GM23338 (cell line): ENCODE data around the gene MYO1D. TPM values are rescaled to one million over a fixed set of nuclear protein-coding genes. Genes with fewer than 3 reads are reported as not detected.

Source experiments
- ATAC-seq: fragments of 200-7000 bp; cut with Tn5 transposase; 3 replicates; pipeline ENCODE4 v1.9.1; 2020
- DNase-seq: peaks from one replicate; pipeline ENCODE4 v3.0.0-alpha.2; 2015; ENCODE audit warnings: low spot score
- H2AFZ ChIP-seq: fragments of 200-600 bp; sonication (generic); 2 replicates; pipeline ENCODE4 v1.8.0; 2016; ENCODE audit warnings: antibody characterized with exemption, mild to moderate bottlenecking, moderate library complexity
- H3F3A ChIP-seq: fragments of 200-600 bp; sonication (generic); replicated peaks from 2 replicates; pipeline ENCODE4 v1.8.0; 2017; ENCODE audit warnings: antibody characterized with exemption, mixed run types, low read depth
- H3K27ac ChIP-seq: fragments of 200-600 bp; sonication (generic); 2 replicates; pipeline ENCODE4 v1.6.1; 2016; ENCODE audit warnings: low read depth
- H3K27me3 ChIP-seq: fragments of 200-600 bp; sonication (generic); 2 replicates; pipeline ENCODE4 v1.8.0; 2016; ENCODE audit warnings: mild to moderate bottlenecking, mixed run types, moderate library complexity; ENCODE audit not compliant: insufficient read depth
- H3K36me3 ChIP-seq: fragments of 200-600 bp; sonication (generic); 2 replicates; pipeline ENCODE4 v1.8.0; 2016; ENCODE audit warnings: mild to moderate bottlenecking; ENCODE audit not compliant: insufficient read depth
- H3K4me1 ChIP-seq: fragments of 200-600 bp; sonication (generic); 2 replicates; pipeline ENCODE4 v1.8.0; 2016; ENCODE audit warnings: mild to moderate bottlenecking, moderate library complexity; ENCODE audit not compliant: insufficient read depth
- H3K4me2 ChIP-seq: fragments of 200-600 bp; sonication (generic); 2 replicates; pipeline ENCODE4 v1.7.1; 2017; ENCODE audit warnings: mixed run types
- H3K4me3 ChIP-seq: fragments of 200-600 bp; sonication (generic); 2 replicates; pipeline ENCODE4 v1.6.1; 2016; ENCODE audit warnings: mixed run types
- H3K79me2 ChIP-seq: fragments of 200-600 bp; sonication (generic); replicated peaks from 2 replicates; pipeline ENCODE4 v1.8.0; 2017; ENCODE audit warnings: mild to moderate bottlenecking; ENCODE audit not compliant: insufficient read depth
- H3K9me2 ChIP-seq: fragments of 200-600 bp; sonication (generic); 2 replicates; pipeline ENCODE4 v1.8.0; 2017; ENCODE audit not compliant: insufficient read depth
- H4K20me1 ChIP-seq: fragments of 200-600 bp; sonication (generic); replicated peaks from 2 replicates; pipeline ENCODE4 v1.8.0; 2017; ENCODE audit warnings: mild to moderate bottlenecking; ENCODE audit not compliant: insufficient read depth
- H3K27ac Mint-ChIP-seq: 2 replicates; pipeline ENCODE4 v1.8.0; 2020; ENCODE audit warnings: inconsistent platforms, mild to moderate bottlenecking, moderate library complexity, mixed read lengths
- H3K27me3 Mint-ChIP-seq: 3 replicates; pipeline ENCODE4 v1.8.0; 2022; ENCODE audit warnings: low read depth, mild to moderate bottlenecking, moderate library complexity, mixed read lengths, inconsistent platforms; ENCODE audit not compliant: insufficient read depth, poor library complexity
- H3K36me3 Mint-ChIP-seq: 3 replicates; pipeline ENCODE4 v1.8.0; 2021; ENCODE audit warnings: low read depth, mild to moderate bottlenecking, inconsistent platforms, moderate library complexity, mixed read lengths
- H3K4me1 Mint-ChIP-seq: 3 replicates; pipeline ENCODE4 v1.8.0; 2020; ENCODE audit warnings: mild to moderate bottlenecking, inconsistent platforms, mixed read lengths
- H3K4me3 Mint-ChIP-seq: 3 replicates; pipeline ENCODE4 v1.8.0; 2021; ENCODE audit warnings: moderate library complexity, mild to moderate bottlenecking, inconsistent platforms, mixed read lengths
- H3K9me3 Mint-ChIP-seq: 3 replicates; pipeline ENCODE4 v1.8.0; 2020; ENCODE audit warnings: moderate library complexity, mild to moderate bottlenecking, inconsistent platforms, mixed read lengths
- CTCF ChIP-seq, 2 experiments: fragments of 200-600 bp in 1 of 2; sonication (generic) in 1 of 2; conservative IDR thresholded peaks; 2 replicates each; pipeline versions ENCODE4 v1.5.1 to v1.6.1; 2016 to 2017; ENCODE audit warnings: antibody characterized with exemption in 2 of 2, low read depth in 2 of 2, mild to moderate bottlenecking in 2 of 2, moderate library complexity in 1 of 2
- ETS1 ChIP-seq: IDR thresholded peaks from 2 replicates; pipeline ENCODE4 v1.6.1; 2016; ENCODE audit warnings: antibody characterized with exemption
- EZH2 ChIP-seq: fragments of 200-600 bp; sonication (generic); IDR thresholded peaks from one replicate; pipeline ENCODE4 v1.8.0; 2017; ENCODE audit warnings: antibody characterized with exemption, mild to moderate bottlenecking, low read depth; ENCODE audit not compliant: unreplicated experiment
- EZH2phosphoT487 ChIP-seq: fragments of 200-600 bp; sonication (generic); IDR thresholded peaks from one replicate; pipeline ENCODE4 v1.8.1; 2018; ENCODE audit warnings: antibody characterized with exemption; ENCODE audit not compliant: unreplicated experiment
- NANOG ChIP-seq: IDR thresholded peaks from 2 replicates; pipeline ENCODE4 v1.6.1; 2016; ENCODE audit warnings: antibody characterized with exemption, borderline replicate concordance
- POLR2AphosphoS5 ChIP-seq: IDR thresholded peaks from 2 replicates; pipeline ENCODE4 v1.6.1; 2016; ENCODE audit warnings: antibody characterized with exemption, low read depth
- STAT1 ChIP-seq: IDR thresholded peaks from one replicate; pipeline ENCODE4 v1.6.1; 2016; ENCODE audit warnings: antibody characterized with exemption; ENCODE audit not compliant: unreplicated experiment
- ZNF114 ChIP-seq: fragments of 250-450 bp; sonication (Bioruptor Pico); IDR thresholded peaks from 2 replicates; pipeline ENCODE4 v1.5.0; 2020; ENCODE audit warnings: mild to moderate bottlenecking, moderate library complexity
- ZNF331 ChIP-seq: fragments of 250-450 bp; sonication (Bioruptor Pico); IDR thresholded peaks from 2 replicates; pipeline ENCODE4 v1.5.0; 2020; ENCODE audit warnings: low read depth, mild to moderate bottlenecking, moderate library complexity
- ZNF462 ChIP-seq: fragments of 250-450 bp; sonication (Bioruptor Pico); IDR thresholded peaks from 2 replicates; pipeline ENCODE4 v1.5.0; 2020; ENCODE audit warnings: mild to moderate bottlenecking, moderate library complexity
- polyA plus RNA-seq: library from polyadenylated mRNA; unstranded; fragments of >200 nt; fragmentation: Nextera tagmentation; extraction: Ambion mirVana; gene quantifications from 2 replicates; pipeline ENCODE4 v1.2.1, GENCODE V29; 2016
- total RNA-seq: library from RNA; depleted of rRNA; stranded (reverse); fragments of >200 nt; shearing (Covaris generic); gene quantifications from 2 replicates; pipeline ENCODE4 v1.2.3, GENCODE V29; 2014

MYO1D gene
- total and polyA plus RNA-seq, 2 experiments from 2014 or later: 8.6 to 28.6 TPM

- TF ChIP-seq CTCF (conservative IDR thresholded peaks at IDR 0.05; ENCODE audit: low read depth in 2 of 2): no peak
- no peak for TF ChIP-seq STAT1
These were observed 6.8 kb downstream of the MYO1D start (continued) for GRCh38 chr17:32870027-32870670.

GRCh38 chr17:32869345-32870026, 7.4 kb downstream of the MYO1D start:
- H3K27ac ChIP-seq: no peak overlapping the region
- no peaks in the 10 kb centered on the region for H3K9me3 Mint-ChIP-seq
- no peaks in the 10 kb centered on the region for H3K4me1 ChIP-seq
- no peak overlapping the region for H3K4me2 ChIP-seq
- no peaks in the 10 kb centered on the region for H3F3A ChIP-seq
- no peak overlapping the region for H3K4me3 ChIP-seq
- no peak for ATAC-seq
- TF ChIP-seq ZNF114 (CRISPR knock-in tag): no peak
- no peaks in the 10 kb centered on the region for H3K27me3 Mint-ChIP-seq
- H3K36me3 Mint-ChIP-seq: peaks cover 5% of the 10 kb centered on the region; the same call in 2 of the 3 replicates
- peaks cover 15% of the 10 kb centered on the region for H3K4me1 Mint-ChIP-seq
- H3K9me2 ChIP-seq: no peaks in the 10 kb centered on the region
- H3K79me2 ChIP-seq: peaks cover 76% of the 10 kb centered on the region
- no peak overlapping the region for H2AFZ ChIP-seq
- H3K27ac Mint-ChIP-seq: no peak overlapping the region
- H3K27me3 ChIP-seq: no peaks in the 10 kb centered on the region
- no peak overlapping the region for H3K4me3 Mint-ChIP-seq
- peaks cover 11% of the 10 kb centered on the region; the same call in 1 of the 2 replicates for H4K20me1 ChIP-seq
- no peaks in the 10 kb centered on the region for H3K36me3 ChIP-seq
- no peak for DNase-seq

GRCh38 chr17:32865141-32865540, 11.8 kb downstream of the MYO1D start:
- Histone ChIP-seq H4K20me1 (peaks cover 11% of the 10 kb centered on the region; the same call in 1 of the 2 replicates), H2AFZ (no peak overlapping the region), H3K9me2 (no peaks in the 10 kb centered on the region), H3K36me3 (no peaks in the 10 kb centered on the region), H3K4me3 (no peak overlapping the region), H3K27ac (no peak overlapping the region), H3K79me2 (peaks cover 50% of the 10 kb centered on the region), H3F3A (no peaks in the 10 kb centered on the region), H3K4me1 (no peaks in the 10 kb centered on the region; the same call in 1 of the 2 replicates), H3K27me3 (no peaks in the 10 kb centered on the region), H3K4me2 (no peak overlapping the region)
- Mint-ChIP-seq H3K27ac (no peak overlapping the region), H3K4me3 (no peak overlapping the region), H3K36me3 (no peaks in the 10 kb centered on the region), H3K4me1 (peaks cover 8% of the 10 kb centered on the region; the same call in 2 of the 3 replicates), H3K27me3 (no peaks in the 10 kb centered on the region), H3K9me3 (no peaks in the 10 kb centered on the region)
- DNase-seq (no peak), ATAC-seq (no peak)
- TF ChIP-seq NANOG: no peak
- no peak for TF ChIP-seq ZNF462 (CRISPR knock-in tag)
- TF ChIP-seq ZNF114 (CRISPR knock-in tag): no peak
- no peak for TF ChIP-seq EZH2
- no peak for TF ChIP-seq ZNF331 (CRISPR knock-in tag)
- no peak for TF ChIP-seq POLR2AphosphoS5
- no peak for TF ChIP-seq STAT1
- TF ChIP-seq EZH2phosphoT487: no peak
- TF ChIP-seq ETS1: no peak
